Hepatocyte (in vitro differentiated cells): ENCODE results near the gene CTNNA3.

Experiments used
- CTCF ChIP-seq: fragments of 200-600 bp; sonication (generic); IDR thresholded peaks from 2 replicates; pipeline ENCODE4 v1.5.1; 2016; ENCODE audit warnings: antibody characterized with exemption, mild to moderate bottlenecking; ENCODE audit not compliant: poor library complexity
- EZH2 ChIP-seq: fragments of 200-600 bp; sonication (generic); IDR thresholded peaks from 2 replicates; pipeline ENCODE4 v1.6.1; 2016; ENCODE audit warnings: antibody characterized with exemption, mild to moderate bottlenecking, borderline replicate concordance
- EZH2phosphoT487 ChIP-seq: fragments of 200-600 bp; sonication (generic); IDR thresholded peaks from one replicate; pipeline ENCODE4 v1.6.1; 2018; ENCODE audit warnings: antibody characterized with exemption, mild to moderate bottlenecking, low read depth, moderate library complexity; ENCODE audit not compliant: unreplicated experiment, severe bottlenecking

GRCh38 chr10:66792441-66792840 is 903.6 kb downstream of the CTNNA3 start:
- TF ChIP-seq CTCF (no peak), EZH2 (no peak), EZH2phosphoT487 (no peak)
